ENCODE measurements around the gene SLC2A3. TPM values are rescaled to one million over a fixed set of nuclear protein-coding genes. Genes with fewer than 3 reads are reported as not detected.

Gene SLC2A3
- total and polyA plus RNA-seq, 9 of the 15 experiments (the other 6 are each of a cell fraction or from before 2014, with no cell fraction given), result 67.3 to 491 (median 104) TPM

GRCh38 chr12:7940906-7941305 lies 4.9 kb upstream of the SLC2A3 start:
- ChIA-PET CTCF (ENCODE audit: low intra/inter-chr PET ratio) (no interaction called here), POLR2A (interaction anchor here (0.6 to 6.9 kb wide), 3 partner anchors 8 to 92 kb away, joined by 4 to 51 read pairs (median 5); partner anchors contain the start of gene FOXJ2)
- H3K9ac ChIP-seq (ENCODE audit: insufficient read depth in 1 of 2, low read depth in 2 of 2, low read length in 2 of 2), result no peak overlapping the region
- intact Hi-C loops (cut with micrococcal nuclease), result no loop called here
- H3K27me3 ChIP-seq (ENCODE audit: control insufficient read depth in 2 of 2, insufficient read depth in 2 of 2, low read length in 2 of 2), result no peaks in the 10 kb centered on the region
- no peak overlapping the region for H3K27ac ChIP-seq (ENCODE audit: extremely low read depth, low read depth, low read length)
- no peak overlapping the region for H3K4me2 ChIP-seq (ENCODE audit: insufficient read depth, low read length)
- no peak overlapping the region for H3K4me3 ChIP-seq
- no peaks in the 10 kb centered on the region for H4K20me1 ChIP-seq (replicated peaks; ENCODE audit: control insufficient read depth, insufficient read depth, low read length)
- ATAC-seq (no peak), DNase-seq (ENCODE audit: extremely low read depth in 1 of 4, low spot score in 3 of 4) (no peak), FAIRE-seq (no peak)
- BruUV-seq (replicated peaks), result no TSS peak
- peaks cover 1% of the 10 kb centered on the region for H3K79me2 ChIP-seq (ENCODE audit: control insufficient read depth, insufficient read depth, low read length)
- no peaks in the 10 kb centered on the region for H3K9me3 ChIP-seq (replicated peaks; ENCODE audit: control insufficient read depth, insufficient read depth, low read depth, low read length)
- H3K9me1 ChIP-seq (ENCODE audit: control insufficient read depth, insufficient read depth, low read length), result no peaks in the 10 kb centered on the region
- in situ Hi-C loops (cut with MboI), result no loop called here
- no peak overlapping the region for H2AFZ ChIP-seq (ENCODE audit: low read depth, low read length)
- H3K36me3 ChIP-seq (ENCODE audit: control insufficient read depth, insufficient read depth, low read length), result no peaks in the 10 kb centered on the region
- peaks cover 6 to 10% of the 10 kb centered on the region in 2 experiments; a peak in 4 of 5 replicates for H3K4me1 ChIP-seq (replicated peaks in 1 of 2; ENCODE audit: control insufficient read depth in 2 of 2, insufficient read depth in 2 of 2, low read length in 2 of 2)
- WGBS (ENCODE audit: insufficient coverage, low coverage, missing lambda C conversion rate), result 78% methylated on average over 2 of the region's 2 CpGs
- TF ChIP-seq STAT5B (CRISPR knock-in tag; IDR thresholded peaks at IDR 0.05) (no peak), ZNF699 (CRISPR knock-in tag; IDR thresholded peaks at IDR 0.05; ENCODE audit: insufficient replicate concordance) (no peak), PHF8 (IDR thresholded peaks at IDR 0.05; ENCODE audit: borderline replicate concordance, low read length) (no peak), SNAPC5 (CRISPR knock-in tag; IDR thresholded peaks at IDR 0.05) (no peak), PTTG1 (tag; IDR thresholded peaks at IDR 0.05; ENCODE audit: low read depth) (no peak), MTF1 (CRISPR knock-in tag; IDR thresholded peaks at IDR 0.05; ENCODE audit: borderline replicate concordance) (no peak), MYBL2 (IDR thresholded peaks at IDR 0.05; ENCODE audit: low read depth) (no peak), MYBL2 (CRISPR knock-in tag; IDR thresholded peaks at IDR 0.05; ENCODE audit: borderline replicate concordance) (no peak), HNRNPL (IDR thresholded peaks at IDR 0.05; ENCODE audit: low read depth, low read length) (no peak), NFIC (IDR thresholded peaks at IDR 0.05) (no peak), POLR3A (IDR thresholded peaks at IDR 0.05; ENCODE audit: borderline replicate concordance, extremely low read depth, insufficient read depth, insufficient read length) (no peak), ZNF384 (IDR thresholded peaks at IDR 0.05; ENCODE audit: low read depth, low read length) (no peak), ZNF512 (tag; IDR thresholded peaks at IDR 0.05) (no peak), E2F5 (CRISPR knock-in tag; IDR thresholded peaks at IDR 0.05) (no peak), FOXA3 (CRISPR knock-in tag; conservative IDR thresholded peaks at IDR 0.05 in 1 of 2, IDR thresholded peaks at IDR 0.05 in 1 of 2) (no peak)
- TF ChIP-seq, protein P1, sequence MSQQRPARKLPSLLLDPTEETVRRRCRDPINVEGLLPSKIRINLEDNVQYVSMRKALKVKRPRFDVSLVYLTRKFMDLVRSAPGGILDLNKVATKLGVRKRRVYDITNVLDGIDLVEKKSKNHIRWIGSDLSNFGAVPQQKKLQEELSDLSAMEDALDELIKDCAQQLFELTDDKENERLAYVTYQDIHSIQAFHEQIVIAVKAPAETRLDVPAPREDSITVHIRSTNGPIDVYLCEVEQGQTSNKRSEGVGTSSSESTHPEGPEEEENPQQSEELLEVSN (IDR thresholded peaks at IDR 0.05; ENCODE audit: borderline replicate concordance in 1 of 2, extremely low read depth in 1 of 2, insufficient read depth in 1 of 2, insufficient read length in 1 of 2, low read depth in 1 of 2, low read length in 1 of 2, poor library complexity in 1 of 2, severe bottlenecking in 1 of 2), result no peak
- TF ChIP-seq, protein P2, sequence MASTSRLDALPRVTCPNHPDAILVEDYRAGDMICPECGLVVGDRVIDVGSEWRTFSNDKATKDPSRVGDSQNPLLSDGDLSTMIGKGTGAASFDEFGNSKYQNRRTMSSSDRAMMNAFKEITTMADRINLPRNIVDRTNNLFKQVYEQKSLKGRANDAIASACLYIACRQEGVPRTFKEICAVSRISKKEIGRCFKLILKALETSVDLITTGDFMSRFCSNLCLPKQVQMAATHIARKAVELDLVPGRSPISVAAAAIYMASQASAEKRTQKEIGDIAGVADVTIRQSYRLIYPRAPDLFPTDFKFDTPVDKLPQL (IDR thresholded peaks at IDR 0.05; ENCODE audit: extremely low read depth, insufficient read length), result no peak

All from K562 (cell line).